HG02981 (cell line): Measurements from ENCODE around the gene KNCN.

ENCODE experiments used
- ATAC-seq: cut with Tn5 transposase; IDR thresholded peaks from one replicate; pipeline ENCODE4 v1.9.1; 2021; ENCODE audit warnings: mild to moderate bottlenecking, moderate library complexity; ENCODE audit not compliant: unreplicated experiment

KNCN gene

GRCh38 chr1:46551597-46552095 lies at the start of gene KNCN:
Gene KNCN, minus strand, starts transcription at chr1:46551647. Its CDS starts 432 bp downstream, at chr1:46551215.
- ATAC-seq, result no peak

DNA sequence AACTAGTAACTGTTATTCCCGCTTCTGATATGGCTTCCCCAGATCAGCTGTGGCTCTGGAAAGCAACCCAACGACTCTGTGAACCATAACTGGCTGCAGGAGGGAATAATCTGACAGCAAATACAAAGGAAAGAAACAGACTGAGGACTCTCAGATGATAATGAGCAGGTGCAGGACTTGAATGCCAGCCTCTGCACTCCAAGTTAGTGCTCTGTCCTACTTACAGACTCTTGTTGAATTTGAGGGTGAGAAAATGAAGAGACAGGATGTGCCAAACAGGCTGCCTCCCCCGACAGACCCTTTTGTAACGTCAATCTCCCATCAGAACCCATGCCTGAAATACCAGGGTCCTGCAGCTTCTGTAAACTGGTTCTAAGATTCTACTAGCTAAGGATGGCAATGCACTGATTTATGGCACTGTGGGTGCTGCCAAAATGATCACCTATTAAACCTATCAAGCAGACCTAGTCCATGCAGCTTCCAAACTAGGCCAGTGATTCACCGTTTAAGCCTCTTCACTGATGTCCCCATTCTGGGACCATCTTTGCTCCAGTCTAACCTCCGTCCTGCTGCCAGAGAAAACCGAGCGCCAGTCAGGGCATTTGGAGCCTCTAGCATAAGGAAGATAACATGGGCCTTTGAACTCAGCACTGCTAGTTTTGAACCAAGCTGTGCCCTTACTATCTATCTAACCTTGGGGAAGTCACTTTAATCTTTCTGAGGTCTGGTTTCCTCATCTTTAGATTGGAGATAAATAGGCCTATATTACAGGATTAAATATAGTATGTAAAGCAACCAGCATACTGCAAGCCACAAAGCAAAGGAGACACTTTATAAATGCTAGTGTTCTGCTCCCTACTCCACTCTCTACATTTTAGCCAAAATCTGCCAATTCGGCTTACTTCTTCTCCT lies 47.9 kb upstream of the KNCN start:
- ATAC-seq, result no peak

GRCh38 chr1:46596846-46597245 lies 45.4 kb upstream of the KNCN start:
- ATAC-seq, result no peak

DNA sequence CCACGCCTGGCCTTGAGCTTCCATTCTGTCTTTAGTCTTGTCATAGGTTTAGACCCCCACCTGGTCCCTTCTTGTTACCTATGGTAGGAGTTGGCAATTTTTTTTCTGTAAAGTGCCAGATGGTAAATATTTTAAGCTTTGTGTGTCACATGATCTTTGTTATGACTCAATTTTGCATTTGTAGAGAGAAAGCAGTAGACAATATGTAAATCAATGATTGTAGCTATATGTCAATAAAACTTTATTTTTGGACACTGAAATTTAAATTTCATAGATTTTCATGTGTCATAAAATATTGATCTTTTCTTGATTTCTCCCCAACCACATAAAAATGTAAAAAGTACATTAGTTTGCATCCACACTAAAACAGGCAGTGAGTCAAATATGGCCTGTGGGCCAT lies 44.6 kb upstream of the KNCN start:
- no peak for ATAC-seq

DNA sequence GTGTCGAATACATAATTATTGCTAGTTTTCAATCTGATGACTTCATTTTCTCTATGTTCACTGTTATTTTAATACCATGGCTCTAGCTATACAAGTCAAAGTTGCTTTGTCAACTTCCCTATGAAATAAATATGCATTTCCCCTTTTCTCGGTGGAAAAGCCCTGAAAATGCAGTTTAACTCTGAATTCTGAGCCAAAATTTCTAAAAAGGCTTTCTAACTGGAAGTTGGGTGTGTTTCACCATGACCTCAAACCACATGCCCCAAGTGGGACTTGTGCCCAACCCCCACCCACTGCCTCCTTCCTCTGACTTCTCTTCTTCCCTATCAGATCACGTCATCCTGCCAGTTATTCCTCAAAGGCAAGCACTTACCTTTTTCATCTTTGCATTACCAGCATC lies 43.7 kb upstream of the KNCN start:
- no peak for ATAC-seq

DNA sequence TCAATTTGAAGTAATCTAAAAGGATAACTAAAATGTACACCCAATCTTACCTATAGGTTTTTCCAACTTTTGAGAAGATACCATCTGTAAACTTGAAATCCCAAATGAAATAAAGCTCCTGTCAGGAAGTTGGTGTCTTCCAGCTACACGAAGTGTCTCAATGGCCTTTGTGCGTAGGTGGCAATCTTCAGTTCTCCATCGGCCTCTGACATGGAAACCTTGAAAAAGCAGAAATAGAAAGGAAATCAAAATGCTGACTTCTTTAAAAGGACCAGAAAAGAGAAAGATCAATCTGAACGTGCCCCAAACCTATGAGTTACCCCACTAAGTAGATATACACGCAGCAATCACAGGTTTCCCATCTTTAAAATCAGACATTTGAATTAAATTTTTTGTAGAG lies 42.6 kb upstream of the KNCN start:
- no peak for ATAC-seq

DNA sequence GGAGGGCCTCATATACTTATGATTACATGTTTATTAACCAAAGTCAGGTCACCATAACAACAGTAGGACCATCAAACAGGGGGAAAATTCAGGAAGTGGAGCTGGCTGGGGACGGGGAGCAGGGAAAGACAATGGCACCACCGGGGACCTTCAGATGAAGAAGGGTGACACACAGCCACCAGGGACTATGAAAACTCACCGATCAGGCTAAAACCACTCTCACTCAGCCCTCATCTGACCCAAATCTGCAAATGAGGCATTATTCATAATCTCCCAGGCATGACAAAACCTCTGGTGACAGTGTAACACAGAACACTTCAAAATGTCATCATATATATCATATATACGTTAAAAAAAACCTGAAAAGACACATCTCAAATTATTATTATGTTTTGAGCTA lies 41.4 kb upstream of the KNCN start:
- no peak for ATAC-seq

- no peak for ATAC-seq
These were observed 38.1 kb upstream of the KNCN start for GRCh38 chr1:46589529-46589928.

GRCh38 chr1:46587069-46587468 lies 35.6 kb upstream of the KNCN start:
- no peak for ATAC-seq

DNA sequence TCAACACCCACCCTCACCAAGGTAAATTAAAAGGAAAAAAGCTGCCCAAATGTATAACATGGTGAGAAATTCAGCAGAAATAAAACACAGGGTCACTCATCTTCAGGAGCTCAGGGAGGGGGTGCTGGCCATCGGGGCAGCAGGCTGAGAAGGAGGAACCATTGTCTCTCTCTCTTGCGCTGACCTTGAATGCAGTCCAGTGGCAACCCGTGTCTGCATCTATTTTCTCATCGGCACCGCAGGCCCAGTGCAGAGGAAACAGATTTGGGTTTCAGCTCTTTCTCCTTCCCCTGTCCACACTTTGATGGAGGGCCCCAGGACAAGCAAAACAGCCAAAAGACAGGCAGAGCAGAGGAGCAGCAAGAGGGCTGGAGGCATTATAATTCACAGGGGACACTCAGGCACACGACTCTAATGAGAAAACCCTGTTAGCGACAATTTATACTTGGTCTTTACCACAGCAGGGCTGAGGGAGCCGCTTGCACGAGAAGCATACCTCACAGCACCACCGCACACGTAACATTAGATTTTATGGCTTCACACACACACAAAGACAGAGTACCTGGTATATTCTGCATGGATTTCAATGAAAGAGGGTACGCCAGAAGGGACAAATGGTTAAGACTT lies 34.0 kb upstream of the KNCN start:
- ATAC-seq, result no peak

DNA sequence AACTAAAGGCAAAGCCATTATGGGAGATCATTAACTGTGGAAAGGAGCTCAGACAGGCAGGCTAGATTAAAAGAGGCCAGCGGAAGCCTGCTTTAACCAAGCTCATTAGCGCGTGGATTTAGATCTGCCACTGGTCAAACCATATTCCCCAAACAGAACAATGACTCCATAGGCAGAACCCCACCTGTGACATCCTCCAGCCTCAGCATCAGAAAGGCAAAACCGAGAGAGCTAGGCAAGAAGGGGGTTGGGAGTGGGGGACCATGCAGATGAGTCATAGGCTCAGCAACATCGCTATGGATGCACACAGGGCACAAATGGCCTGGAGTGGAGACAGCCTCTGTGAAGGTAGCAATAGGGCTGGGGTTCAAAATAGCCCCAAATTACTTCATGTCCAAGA lies 32.0 kb upstream of the KNCN start:
- no peak for ATAC-seq

GRCh38 chr1:46582972-46583371 lies 31.5 kb upstream of the KNCN start:
- no peak for ATAC-seq

DNA sequence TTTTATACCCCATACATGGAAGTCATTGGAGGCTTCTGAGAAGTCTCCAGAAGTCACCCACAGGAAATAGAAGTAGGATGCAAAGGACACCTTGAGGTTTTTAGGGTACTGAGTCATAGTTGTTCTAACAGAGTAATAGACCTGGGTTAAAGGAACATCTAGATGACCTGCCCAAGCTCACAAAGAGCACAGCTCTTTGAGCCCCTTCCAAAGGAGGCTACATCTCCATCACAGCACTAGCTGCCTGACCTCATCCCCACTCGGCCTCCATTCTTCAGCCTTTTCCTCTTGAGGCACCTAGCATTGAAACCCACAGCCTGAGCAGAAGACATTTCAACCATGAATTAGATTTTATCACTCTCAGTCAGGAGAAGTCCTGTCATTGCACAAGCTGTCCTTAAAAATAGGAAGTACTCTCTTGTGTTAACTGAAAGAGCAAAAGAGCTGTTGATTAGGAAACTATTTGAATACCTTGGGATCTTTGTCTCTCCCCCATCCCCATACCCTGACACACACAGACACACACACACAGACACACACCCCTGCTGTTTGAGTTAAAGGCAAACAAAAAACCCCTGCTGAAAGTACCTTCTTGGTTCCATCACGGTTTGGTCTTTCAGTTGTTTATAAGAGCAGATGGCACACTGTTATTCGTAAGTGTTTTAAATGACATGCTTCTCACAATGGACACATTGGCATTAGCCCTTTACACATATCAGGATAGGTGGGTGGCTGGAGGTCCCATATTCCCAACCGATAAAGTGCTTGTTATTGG lies 30.4 kb upstream of the KNCN start:
- no peak for ATAC-seq

GRCh38 chr1:46580140-46580903 lies 28.9 kb upstream of the KNCN start:
- no peak for ATAC-seq

DNA sequence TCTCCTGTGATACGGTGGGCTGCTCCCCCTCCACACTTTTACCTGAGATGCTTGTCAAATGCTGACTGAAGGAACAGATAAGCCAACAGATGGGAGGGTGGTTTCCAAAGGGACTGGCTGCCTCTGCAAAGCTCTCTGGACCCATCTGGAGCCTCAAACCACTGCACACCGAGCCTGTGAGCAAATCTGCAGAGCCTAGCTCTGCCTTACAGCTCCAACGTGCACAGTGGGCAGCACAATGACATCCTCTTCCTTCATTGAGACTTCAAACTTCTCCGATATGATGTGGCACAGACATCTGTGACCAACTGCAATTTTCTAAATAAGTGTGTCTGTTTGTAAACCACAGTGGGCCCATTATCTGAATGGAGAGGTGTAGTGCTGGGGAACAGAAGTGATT lies 26.2 kb upstream of the KNCN start:
- ATAC-seq, result no peak

DNA sequence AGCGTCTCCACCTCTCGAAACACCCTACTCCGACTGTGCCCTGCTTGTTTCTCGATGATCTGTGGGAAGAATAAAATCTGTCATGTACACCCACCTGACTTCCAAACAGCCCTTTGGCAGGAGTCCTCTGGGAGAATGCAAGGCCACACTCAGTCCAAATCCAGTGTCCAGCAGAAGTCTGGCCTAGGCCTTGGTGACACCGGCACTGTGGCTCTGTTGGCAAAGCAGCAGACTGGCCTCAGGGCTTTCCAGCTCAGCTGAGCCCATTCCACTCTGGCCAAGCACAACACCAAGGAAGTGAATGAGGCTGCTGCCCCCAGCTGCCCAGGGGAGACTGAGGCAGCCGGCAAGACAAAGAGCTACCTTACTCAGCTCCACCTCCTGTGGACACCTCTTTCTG lies 25.1 kb upstream of the KNCN start:
- no peak for ATAC-seq

DNA sequence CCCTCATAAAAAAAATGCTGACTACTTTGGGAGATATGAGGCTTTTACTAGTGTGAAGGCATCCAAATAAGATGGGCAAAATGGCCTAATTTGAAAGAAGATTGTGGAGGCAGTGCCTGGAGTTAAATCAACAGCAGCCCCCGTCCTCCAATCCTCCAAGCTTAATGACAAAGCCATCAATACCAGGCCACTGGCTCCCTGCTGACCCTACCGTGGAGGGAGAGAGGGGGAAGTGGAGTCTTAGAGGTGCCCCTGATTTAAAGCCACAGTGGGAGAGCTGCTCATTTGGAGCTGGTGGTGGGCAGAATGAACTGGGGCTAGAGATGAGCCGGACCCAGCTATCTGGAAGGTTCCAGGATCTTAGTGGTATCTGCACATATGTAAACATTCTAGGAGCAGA lies 24.3 kb upstream of the KNCN start:
- ATAC-seq, result no peak

- no peak for ATAC-seq
These were observed 23.9 kb upstream of the KNCN start for GRCh38 chr1:46575300-46575699.

GRCh38 chr1:46571691-46572225 lies 20.3 kb upstream of the KNCN start:
- no peak for ATAC-seq

- no peak for ATAC-seq
These were observed 18.7 kb upstream of the KNCN start for GRCh38 chr1:46569884-46570725.
